ENCODE measurements around the gene C1QTNF7.

DNA sequence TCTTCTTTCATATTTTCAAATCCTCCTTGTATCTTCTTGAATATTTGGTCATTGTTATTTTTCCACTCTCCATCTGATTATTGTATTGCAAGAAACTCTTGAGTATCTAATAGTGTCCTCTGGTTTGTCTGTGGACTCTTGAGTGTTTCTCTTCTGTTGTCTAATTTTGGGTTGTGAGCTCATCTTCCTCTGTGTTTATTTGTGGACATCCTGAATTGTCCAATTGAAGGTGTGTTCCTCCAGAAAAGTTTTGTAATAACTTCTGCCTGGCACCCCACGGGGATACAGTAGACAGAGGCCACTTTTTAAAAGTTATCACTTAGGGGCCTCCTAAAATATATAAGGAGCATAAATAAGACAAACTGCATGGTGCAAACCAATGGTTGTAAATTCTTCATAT, 38.8 kb downstream of the C1QTNF7 start:
- TF ChIP-seq CTCF (conservative IDR thresholded peaks at IDR 0.05; ENCODE audit: low read depth, low read length) (no peak), EZH2 (IDR thresholded peaks at IDR 0.05; ENCODE audit: borderline replicate concordance, low read depth, low read length, poor library complexity, severe bottlenecking) (no peak)

All from A673 (cell line).